Stomach (tissue), 9 donors: Measurements from ENCODE around the gene MYO9B. TPM values are rescaled to one million over a fixed set of nuclear protein-coding genes. Genes with fewer than 3 reads are reported as not detected.
A peak's percentile ranks its signal among the peaks of the same experiment; 100 is the strongest.

Experiments
- DNase-seq, 2 donors: peaks; one replicate each; pipeline versions ENCODE4 v3.0.0 to v3.0.0-alpha.2; 2013 to 2019
- H3K27ac ChIP-seq, 5 donors: fragments of 200-600 bp in 4 of 5; sonication (generic) in 4 of 5; one replicate each; pipeline ENCODE4 v1.5.1; 2013 to 2019; ENCODE audit warnings: mild to moderate bottlenecking in 1 of 5, moderate library complexity in 1 of 5
- H3K27me3 ChIP-seq, 3 donors: fragments of 200-600 bp; sonication (generic); one replicate each; pipeline ENCODE4 v1.5.1; 2017 to 2019; ENCODE audit warnings: mixed run types in 1 of 3
- H3K36me3 ChIP-seq, 4 donors: fragments of 200-600 bp; sonication (generic); 1 replicate in 3 of 4; 2 replicates in 1 of 4; pipeline ENCODE4 v1.5.1; 2016 to 2019
- H3K4me1 ChIP-seq, 4 donors: fragments of 200-600 bp; sonication (generic); one replicate each; pipeline ENCODE4 v1.5.1; 2016 to 2019
- H3K4me3 ChIP-seq, 4 donors: fragments of 200-600 bp; sonication (generic) in 3 of 4; one replicate each; pipeline ENCODE4 v1.5.1; 2016 to 2019; ENCODE audit warnings: mild to moderate bottlenecking in 1 of 4
- H3K9me3 ChIP-seq, 4 donors: fragments of 200-600 bp; sonication (generic); one replicate each; pipeline ENCODE4 v1.5.1; 2016 to 2019
- CTCF ChIP-seq, 7 experiments: fragments of 450-650 bp in 4 of 7; fragments of 200-600 bp in 3 of 7; sonication (generic) in 3 of 7; IDR thresholded peaks; one replicate each; pipeline ENCODE4 v1.5.1; 2016 to 2019; ENCODE audit warnings: antibody characterized with exemption in 7 of 7, control low read depth in 2 of 7, mild to moderate bottlenecking in 1 of 7
- EP300 ChIP-seq: sonication (generic); formaldehyde crosslinking; IDR thresholded peaks from one replicate; pipeline ENCODE4 v1.6.1; 2017; ENCODE audit warnings: antibody characterized with exemption
- POLR2A ChIP-seq, 4 donors: fragments of 450-650 bp; IDR thresholded peaks; one replicate each; pipeline ENCODE4 v1.6.1; 2016; ENCODE audit warnings: antibody characterized with exemption in 4 of 4, control low read depth in 2 of 4, mild to moderate bottlenecking in 1 of 4, moderate library complexity in 1 of 4
- POLR2AphosphoS5 ChIP-seq, 3 donors: sonication (generic); formaldehyde crosslinking; IDR thresholded peaks; one replicate each; pipeline ENCODE4 v1.6.1; 2016; ENCODE audit warnings: antibody characterized with exemption in 3 of 3
- WGBS, 5 donors: extraction: QIAGEN DNeasy Blood & Tissue Kit in 3 of 5; methylation state at CpG; one replicate each; pipeline versions ENCODE4 v1.1.5 to v1.1.7; 2013 to 2018; 5-methylcytosine and 5-hydroxymethylcytosine counted together
- intact Hi-C: fragments of 100-400 bp; cut with DNase I; formaldehyde crosslinking; loops from one replicate; pipeline ENCODE4 v1.15.1; 2023; ENCODE audit warnings: low total_unique reads
- polyA plus RNA-seq, 3 donors: library from polyadenylated mRNA; stranded (reverse); fragments of 200-250 nt; gene quantifications; one replicate each; pipeline ENCODE4 v1.2.3, GENCODE V29; 2013
- total RNA-seq, 5 donors: library from RNA; depleted of rRNA; stranded (reverse); fragments of >200 nt; gene quantifications; one replicate each; pipeline versions ENCODE4 v1.1.0 to v1.2.3, GENCODE V29; 2014 to 2016
- donor health status: healthy with polysubstance abuse.
- donor health status: Bipolar disorder and iron deficiency.
- donor health status: healthy.

The MYO9B gene
- total and polyA plus RNA-seq, 8 donors: 30.2 to 265 (median 62.5) TPM

GRCh38 chr19:17045907-17046502, 29.6 kb upstream of the MYO9B start:
- H3K36me3 ChIP-seq: peaks cover 0 to 30% (median 25%) of the 10 kb centered on the region in 4 donors
- no peaks in the 10 kb centered on the region for H3K9me3 ChIP-seq
- DNase-seq: no peak
- intact Hi-C loops: no loop called here
- H3K27me3 ChIP-seq: peaks cover 0 to 4% (median 0%) of the 10 kb centered on the region in 3 donors
- no peak overlapping the region for H3K4me3 ChIP-seq
- TF ChIP-seq EP300: no peak
- TF ChIP-seq POLR2A (IDR thresholded peaks at IDR 0.05): no peak
- TF ChIP-seq POLR2AphosphoS5 (IDR thresholded peaks at IDR 0.05): no peak
- no peak for TF ChIP-seq CTCF (IDR thresholded peaks at IDR 0.05)
- no peak overlapping the region for H3K27ac ChIP-seq
- H3K4me1 ChIP-seq: peaks cover 0 to 9% (median 2%) of the 10 kb centered on the region in 4 donors
- WGBS, 5 donors: 85 to 94% (median 90%) methylated on average over 5 of the region's 5 CpGs

- no peaks in the 10 kb centered on the region for H3K4me1 ChIP-seq
- no peak for TF ChIP-seq POLR2A (IDR thresholded peaks at IDR 0.05)
- no peak for TF ChIP-seq POLR2AphosphoS5 (IDR thresholded peaks at IDR 0.05)
- TF ChIP-seq EP300: no peak
- no peak for TF ChIP-seq CTCF (IDR thresholded peaks at IDR 0.05)
- no peaks in the 10 kb centered on the region for H3K27me3 ChIP-seq
- no peak overlapping the region for H3K27ac ChIP-seq
- peaks cover 0 to 59% (median 54%) of the 10 kb centered on the region in 4 donors for H3K36me3 ChIP-seq
- WGBS, 5 donors: 85 to 94% (median 91%) methylated on average over 15 to 16 of the region's 16 CpGs
- intact Hi-C loops: no loop called here
- no peak overlapping the region for H3K4me3 ChIP-seq
- no peaks in the 10 kb centered on the region for H3K9me3 ChIP-seq
- DNase-seq: no peak
Measured at GRCh38 chr19:17048885-17049453, 26.6 kb upstream of the MYO9B start.

- Histone ChIP-seq H3K9me3 (no peaks in the 10 kb centered on the region), H3K4me1 (no peaks in the 10 kb centered on the region), H3K36me3 (peaks cover 0 to 67% (median 62%) of the 10 kb centered on the region in 4 donors), H3K4me3 (no peak overlapping the region), H3K27me3 (no peaks in the 10 kb centered on the region), H3K27ac (no peak overlapping the region)
- peak in 1 of 2 donors; percentile 66 for DNase-seq
- intact Hi-C loops: loop anchor here (5.0 kb wide), 1 partner anchor 277 kb away; no protein-coding TSS in a partner anchor
- no peak for TF ChIP-seq POLR2A (IDR thresholded peaks at IDR 0.05)
- TF ChIP-seq CTCF (IDR thresholded peaks at IDR 0.05): no peak
- no peak for TF ChIP-seq EP300
- no peak for TF ChIP-seq POLR2AphosphoS5 (IDR thresholded peaks at IDR 0.05)
- 70 to 78% (median 73%) methylated on average over 10 to 18 of the region's 18 CpGs for WGBS, 5 donors
Measured at GRCh38 chr19:17049711-17050280, 25.8 kb upstream of the MYO9B start.

- Histone ChIP-seq H3K27me3 (no peaks in the 10 kb centered on the region), H3K9me3 (no peaks in the 10 kb centered on the region), H3K4me3 (no peak overlapping the region), H3K4me1 (no peaks in the 10 kb centered on the region), H3K36me3 (peaks cover 0 to 90% (median 82%) of the 10 kb centered on the region in 4 donors), H3K27ac (no peak overlapping the region)
- intact Hi-C loops: loop anchor here (5.0 kb wide), 1 partner anchor 280 kb away; no protein-coding TSS in a partner anchor
- DNase-seq: peak; percentile 32 to 78
- WGBS, 5 donors: 50 to 58% (median 56%) methylated on average over 8 of the region's 8 CpGs
- TF ChIP-seq POLR2A (IDR thresholded peaks at IDR 0.05) (no peak), CTCF (IDR thresholded peaks at IDR 0.05) (peak in 5 of 7 experiments; percentile 11 to 54 (median 51))
Measured at GRCh38 chr19:17052439-17052838, 23.1 kb upstream of the MYO9B start.
